Peyer's patch (tissue), 4 donors: Measurements from ENCODE around the gene LONRF3. TPM values are rescaled to one million over a fixed set of nuclear protein-coding genes. Genes with fewer than 3 reads are reported as not detected.

Experiments used
- DNase-seq, 3 donors: peaks; one replicate each; pipeline ENCODE4 v3.0.0-alpha.2; 2017 to 2019
- H3K27ac ChIP-seq, 4 donors: fragments of 200-600 bp; sonication (generic); one replicate each; pipeline ENCODE4 v1.5.1; 2016 to 2019
- H3K27me3 ChIP-seq, 2 donors: fragments of 200-600 bp; sonication (generic); one replicate each; pipeline ENCODE4 v1.5.1; 2019
- H3K36me3 ChIP-seq, 3 donors: fragments of 200-600 bp; sonication (generic); one replicate each; pipeline ENCODE4 v1.5.1; 2016 to 2019
- H3K4me1 ChIP-seq, 4 donors: fragments of 200-600 bp; sonication (generic); one replicate each; pipeline ENCODE4 v1.5.1; 2016 to 2019
- H3K4me3 ChIP-seq, 4 donors: fragments of 200-600 bp; sonication (generic); 1 replicate in 3 of 4; 2 replicates in 1 of 4; pipeline ENCODE4 v1.5.1; 2016 to 2019; ENCODE audit warnings: mild to moderate bottlenecking in 1 of 4
- H3K9me3 ChIP-seq, 4 donors: fragments of 200-600 bp; sonication (generic); one replicate each; pipeline ENCODE4 v1.5.1; 2016 to 2019; ENCODE audit warnings: mild to moderate bottlenecking in 1 of 4
- POLR2A ChIP-seq, 2 donors: fragments of 450-650 bp; IDR thresholded peaks; one replicate each; pipeline ENCODE4 v1.5.1; 2017; ENCODE audit warnings: antibody characterized with exemption in 2 of 2, mild to moderate bottlenecking in 2 of 2, moderate library complexity in 2 of 2
- total RNA-seq, 4 donors: library from RNA; depleted of rRNA; stranded (reverse); fragments of >200 nt; gene quantifications; one replicate each; pipeline ENCODE4 v1.1.0, GENCODE V29; 2016
- TF ChIP-seq, protein P1 (sequence below), 6 experiments: fragments of 450-650 bp in 4 of 6; fragments of 200-600 bp in 2 of 6; sonication (generic) in 1 of 6; IDR thresholded peaks; one replicate each; pipeline ENCODE4 v1.5.1; 2017 to 2019; ENCODE audit warnings: antibody characterized with exemption in 6 of 6, mild to moderate bottlenecking in 3 of 6, moderate library complexity in 1 of 6

The LONRF3 gene
- 10 to 100 TPM in 1 of 4 donors, 1 to 10 TPM in 3; 5.0 to 10.7 (median 6.6) TPM for total RNA-seq

DNA sequence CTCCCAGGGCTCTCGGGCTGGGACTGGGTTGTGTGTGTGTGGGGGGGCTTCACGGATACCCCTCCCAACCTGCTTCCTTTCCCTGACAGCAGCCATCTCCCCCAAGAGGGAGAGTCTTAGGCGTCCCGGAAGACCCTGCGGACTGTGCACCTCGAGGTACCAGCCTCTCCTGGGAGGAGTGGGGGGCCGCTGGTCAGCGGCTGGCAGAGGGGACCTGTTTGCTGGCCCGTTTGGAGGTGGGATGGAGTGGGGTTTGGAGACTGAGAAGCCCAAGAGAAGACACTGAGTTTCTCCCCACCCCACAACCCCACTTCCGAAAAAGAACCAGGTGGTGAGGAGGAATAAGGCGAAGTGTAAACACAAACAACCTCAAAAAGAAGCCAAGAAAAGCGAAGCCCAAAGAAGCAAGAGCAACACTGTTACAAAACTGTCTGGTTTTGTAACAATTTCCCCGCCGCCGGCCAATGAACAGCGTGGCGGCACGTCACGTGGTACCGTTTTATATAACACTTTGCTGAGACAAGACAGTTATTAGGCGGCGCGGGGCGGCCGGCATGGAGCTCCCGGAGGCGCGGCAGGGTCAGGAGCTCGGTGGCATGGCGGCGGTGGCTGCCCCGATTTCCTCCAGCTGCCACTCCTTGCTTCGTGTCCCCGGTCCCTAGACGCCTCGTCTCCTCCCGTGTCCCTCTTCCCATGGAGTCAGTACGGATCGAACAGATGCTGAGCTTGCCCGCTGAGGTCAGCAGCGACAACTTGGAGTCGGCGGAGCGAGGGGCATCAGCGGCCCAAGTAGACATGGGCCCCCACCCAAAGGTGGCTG, at the start of gene LONRF3:
LONRF3 (plus strand) TSS at position 531 of the 820 bp plus-strand sequence; CDS start at position 694, 163 bp downstream.
- Histone ChIP-seq H3K9me3 (no peaks in the 10 kb centered on the region), H3K27ac (peak within 1 kb of the TSS; percentile 43 to 77 (median 66)), H3K36me3 (no peaks in the 10 kb centered on the region), H3K4me3 (peak within 1 kb of the TSS; percentile 44 to 62 (median 54)), H3K27me3 (no peaks in the 10 kb centered on the region), H3K4me1 (peaks cover 0 to 12% (median 0%) of the 10 kb centered on the region in 4 donors)
- peak; percentile 53 to 85 for TF ChIP-seq POLR2A (IDR thresholded peaks at IDR 0.05)
- TF ChIP-seq, protein P1, sequence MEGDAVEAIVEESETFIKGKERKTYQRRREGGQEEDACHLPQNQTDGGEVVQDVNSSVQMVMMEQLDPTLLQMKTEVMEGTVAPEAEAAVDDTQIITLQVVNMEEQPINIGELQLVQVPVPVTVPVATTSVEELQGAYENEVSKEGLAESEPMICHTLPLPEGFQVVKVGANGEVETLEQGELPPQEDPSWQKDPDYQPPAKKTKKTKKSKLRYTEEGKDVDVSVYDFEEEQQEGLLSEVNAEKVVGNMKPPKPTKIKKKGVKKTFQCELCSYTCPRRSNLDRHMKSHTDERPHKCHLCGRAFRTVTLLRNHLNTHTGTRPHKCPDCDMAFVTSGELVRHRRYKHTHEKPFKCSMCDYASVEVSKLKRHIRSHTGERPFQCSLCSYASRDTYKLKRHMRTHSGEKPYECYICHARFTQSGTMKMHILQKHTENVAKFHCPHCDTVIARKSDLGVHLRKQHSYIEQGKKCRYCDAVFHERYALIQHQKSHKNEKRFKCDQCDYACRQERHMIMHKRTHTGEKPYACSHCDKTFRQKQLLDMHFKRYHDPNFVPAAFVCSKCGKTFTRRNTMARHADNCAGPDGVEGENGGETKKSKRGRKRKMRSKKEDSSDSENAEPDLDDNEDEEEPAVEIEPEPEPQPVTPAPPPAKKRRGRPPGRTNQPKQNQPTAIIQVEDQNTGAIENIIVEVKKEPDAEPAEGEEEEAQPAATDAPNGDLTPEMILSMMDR (IDR thresholded peaks at IDR 0.05): no peak
- DNase-seq: peak; percentile 73 to 91 (median 75)

DNA sequence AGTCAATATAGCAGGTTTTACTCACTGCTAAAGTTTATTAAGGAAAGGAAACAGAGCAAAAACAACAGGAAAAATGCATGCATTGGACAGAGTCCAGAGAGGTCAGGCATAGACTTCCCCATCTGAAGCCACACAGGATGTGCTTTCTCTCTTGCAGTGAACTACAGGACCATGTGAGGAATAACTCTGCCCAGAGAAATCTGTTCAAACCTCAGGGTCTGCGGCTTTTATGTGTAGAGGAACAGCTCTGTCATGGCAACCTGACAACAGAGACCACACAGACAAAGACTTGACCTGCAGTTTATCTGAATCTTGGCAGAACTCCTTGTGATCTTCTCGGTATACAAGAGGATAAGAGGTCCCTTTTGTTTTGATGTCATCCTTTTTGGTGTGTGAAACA, 46.3 kb upstream of the LONRF3 start:
- Histone ChIP-seq H3K4me1 (no peaks in the 10 kb centered on the region), H3K4me3 (no peak overlapping the region), H3K36me3 (no peaks in the 10 kb centered on the region), H3K27ac (no peak overlapping the region), H3K9me3 (no peaks in the 10 kb centered on the region), H3K27me3 (no peaks in the 10 kb centered on the region)
- TF ChIP-seq, protein P1 (IDR thresholded peaks at IDR 0.05): no peak
- no peak for TF ChIP-seq POLR2A (IDR thresholded peaks at IDR 0.05)
- DNase-seq: no peak

DNA sequence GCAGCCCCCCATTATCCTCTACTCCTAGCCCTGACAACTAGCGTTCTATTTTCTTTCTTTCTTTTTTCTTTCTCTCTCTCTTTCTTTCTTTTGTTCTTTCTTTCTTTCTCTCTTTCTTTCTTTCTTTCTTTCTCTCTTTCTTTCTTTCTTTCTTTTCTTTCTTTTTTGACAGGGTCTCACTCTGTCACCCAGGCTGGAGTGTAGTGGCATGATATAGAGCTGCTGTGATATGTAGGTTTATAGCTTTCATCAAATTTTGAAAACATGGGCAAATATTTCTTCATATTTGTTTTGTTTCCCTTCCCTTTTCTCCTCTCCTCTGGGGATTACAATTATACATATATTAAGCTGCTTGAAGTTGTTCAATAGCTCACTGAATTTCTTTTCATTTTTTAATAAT, 39.1 kb upstream of the LONRF3 start:
- TF ChIP-seq, protein P1 (IDR thresholded peaks at IDR 0.05): no peak
- no peak for TF ChIP-seq POLR2A (IDR thresholded peaks at IDR 0.05)
- Histone ChIP-seq H3K4me1 (no peaks in the 10 kb centered on the region), H3K36me3 (no peaks in the 10 kb centered on the region), H3K9me3 (no peaks in the 10 kb centered on the region), H3K4me3 (no peak overlapping the region), H3K27me3 (no peaks in the 10 kb centered on the region), H3K27ac (no peak overlapping the region)
- DNase-seq: no peak

DNA sequence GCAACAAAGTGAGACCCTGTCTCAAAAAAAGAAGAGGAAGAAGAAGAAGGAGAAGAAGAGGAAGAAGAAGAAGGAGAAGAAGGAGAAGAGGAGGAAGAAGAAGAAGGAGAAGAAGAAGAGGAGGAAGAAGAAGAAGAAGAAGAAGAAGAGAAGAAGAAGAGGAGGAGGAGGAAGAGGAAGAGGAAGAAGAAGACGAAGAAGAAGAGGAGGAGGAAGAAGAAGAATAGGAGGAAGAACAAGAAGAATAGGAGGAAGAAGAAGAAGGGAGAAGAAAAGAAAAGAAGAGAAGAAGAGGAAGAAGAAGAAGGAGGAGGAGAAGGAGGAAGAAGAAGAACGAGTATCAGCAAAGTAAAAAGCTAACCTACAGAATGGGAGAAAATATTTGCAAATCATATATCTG, 33.3 kb upstream of the LONRF3 start:
- Histone ChIP-seq H3K36me3 (no peaks in the 10 kb centered on the region), H3K27me3 (no peaks in the 10 kb centered on the region), H3K4me3 (no peak overlapping the region), H3K27ac (no peak overlapping the region), H3K4me1 (no peaks in the 10 kb centered on the region), H3K9me3 (no peaks in the 10 kb centered on the region)
- no peak for DNase-seq
- TF ChIP-seq POLR2A (IDR thresholded peaks at IDR 0.05): no peak
- TF ChIP-seq, protein P1 (IDR thresholded peaks at IDR 0.05): no peak

DNA sequence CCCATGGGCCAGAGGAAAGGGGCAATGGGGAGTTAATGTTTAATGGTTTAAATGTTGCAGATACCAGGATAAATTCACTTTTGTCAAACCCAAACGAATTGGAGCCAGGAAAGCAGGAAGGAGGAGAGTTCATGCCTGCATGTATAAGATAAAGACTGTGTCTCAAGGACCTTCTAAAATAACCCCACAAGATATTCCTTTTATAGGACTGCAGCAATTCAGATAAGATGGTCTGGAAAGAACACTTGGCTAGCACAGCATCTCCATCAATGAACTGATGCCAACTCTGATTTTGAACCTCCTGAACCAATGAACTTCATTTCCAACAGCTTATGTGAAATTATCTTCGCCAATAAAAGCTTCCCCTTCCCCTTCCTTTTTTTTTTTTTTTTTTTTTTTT, 31.3 kb upstream of the LONRF3 start:
- Histone ChIP-seq H3K36me3 (no peaks in the 10 kb centered on the region), H3K9me3 (no peaks in the 10 kb centered on the region), H3K4me1 (no peaks in the 10 kb centered on the region), H3K27me3 (no peaks in the 10 kb centered on the region), H3K27ac (no peak overlapping the region), H3K4me3 (no peak overlapping the region)
- TF ChIP-seq, protein P1 (IDR thresholded peaks at IDR 0.05): no peak
- no peak for TF ChIP-seq POLR2A (IDR thresholded peaks at IDR 0.05)
- no peak for DNase-seq
